GM18858 (cell line): Measurements from ENCODE around the gene SAP30BP.

Experiments used
- ATAC-seq: cut with Tn5 transposase; IDR thresholded peaks from one replicate; pipeline ENCODE4 v1.9.1; 2021; ENCODE audit not compliant: unreplicated experiment

SAP30BP gene

DNA sequence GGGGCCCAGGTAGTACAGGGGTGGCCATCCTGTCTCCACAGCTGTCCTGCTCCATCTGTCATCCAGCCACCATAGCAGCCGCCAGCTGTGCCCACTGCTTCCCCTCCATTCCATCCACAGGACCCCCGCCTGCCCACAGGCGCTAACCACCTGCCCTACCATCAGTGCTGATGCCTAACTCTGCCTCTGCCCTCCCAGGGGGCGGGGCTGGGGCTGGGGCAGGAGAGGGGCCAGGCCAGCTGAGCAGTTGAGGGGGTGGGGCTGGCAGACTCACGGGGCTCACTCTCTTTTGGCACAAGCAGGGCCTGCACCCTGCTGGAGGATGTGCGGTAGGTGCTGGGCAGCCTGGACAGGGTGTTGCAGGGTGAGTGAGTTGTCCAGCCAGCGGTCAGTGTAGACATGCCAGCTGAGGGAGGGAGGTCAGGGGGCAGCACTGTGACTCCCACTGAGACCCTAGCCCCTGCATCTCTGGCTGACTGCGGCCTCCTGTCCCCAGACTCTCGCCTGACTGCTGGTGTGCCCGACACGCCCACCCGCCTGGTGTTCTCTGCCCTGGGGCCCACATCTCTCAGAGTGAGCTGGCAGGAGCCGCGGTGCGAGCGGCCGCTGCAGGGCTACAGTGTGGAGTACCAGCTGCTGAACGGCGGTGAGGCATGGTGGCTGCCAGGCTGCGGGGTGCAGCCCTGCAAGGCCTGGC, 88.2 kb downstream of the SAP30BP start:
- no peak for ATAC-seq

DNA sequence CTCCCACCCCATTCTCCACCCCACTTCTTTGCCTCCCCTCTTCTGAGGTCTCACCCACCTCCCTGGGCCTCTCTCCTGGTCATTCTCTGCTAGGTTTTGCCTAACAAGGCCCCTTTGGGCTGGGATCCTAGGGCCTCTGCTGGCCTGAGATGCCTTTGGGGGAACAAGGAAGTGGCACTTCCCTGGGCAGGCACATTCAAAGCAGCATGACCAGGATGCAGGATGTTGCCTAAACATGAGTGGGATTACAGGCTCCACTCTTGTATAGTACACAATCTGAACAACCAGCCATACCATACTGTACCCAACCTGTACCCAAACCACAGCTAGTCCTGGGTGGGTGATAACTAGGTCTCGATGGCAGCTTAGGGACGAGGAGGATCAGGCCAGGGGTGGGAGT, 88.9 kb downstream of the SAP30BP start:
- no peak for ATAC-seq

DNA sequence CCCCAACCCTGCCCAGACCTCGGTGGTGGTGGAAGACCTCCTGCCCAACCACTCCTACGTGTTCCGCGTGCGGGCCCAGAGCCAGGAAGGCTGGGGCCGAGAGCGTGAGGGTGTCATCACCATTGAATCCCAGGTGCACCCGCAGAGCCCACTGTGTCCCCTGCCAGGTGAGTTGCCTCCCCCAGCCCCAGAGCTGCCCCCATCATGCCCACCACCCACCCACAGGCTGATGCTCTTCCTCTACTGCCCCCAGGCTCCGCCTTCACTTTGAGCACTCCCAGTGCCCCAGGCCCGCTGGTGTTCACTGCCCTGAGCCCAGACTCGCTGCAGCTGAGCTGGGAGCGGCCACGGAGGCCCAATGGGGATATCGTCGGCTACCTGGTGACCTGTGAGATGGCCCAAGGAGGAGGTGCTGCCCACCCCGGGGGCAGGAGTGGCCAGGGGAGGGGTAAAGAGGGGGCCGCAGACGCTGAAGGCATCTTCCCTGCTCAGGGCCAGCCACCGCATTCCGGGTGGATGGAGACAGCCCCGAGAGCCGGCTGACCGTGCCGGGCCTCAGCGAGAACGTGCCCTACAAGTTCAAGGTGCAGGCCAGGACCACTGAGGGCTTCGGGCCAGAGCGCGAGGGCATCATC, 89.4 kb downstream of the SAP30BP start:
- no peak for ATAC-seq

DNA sequence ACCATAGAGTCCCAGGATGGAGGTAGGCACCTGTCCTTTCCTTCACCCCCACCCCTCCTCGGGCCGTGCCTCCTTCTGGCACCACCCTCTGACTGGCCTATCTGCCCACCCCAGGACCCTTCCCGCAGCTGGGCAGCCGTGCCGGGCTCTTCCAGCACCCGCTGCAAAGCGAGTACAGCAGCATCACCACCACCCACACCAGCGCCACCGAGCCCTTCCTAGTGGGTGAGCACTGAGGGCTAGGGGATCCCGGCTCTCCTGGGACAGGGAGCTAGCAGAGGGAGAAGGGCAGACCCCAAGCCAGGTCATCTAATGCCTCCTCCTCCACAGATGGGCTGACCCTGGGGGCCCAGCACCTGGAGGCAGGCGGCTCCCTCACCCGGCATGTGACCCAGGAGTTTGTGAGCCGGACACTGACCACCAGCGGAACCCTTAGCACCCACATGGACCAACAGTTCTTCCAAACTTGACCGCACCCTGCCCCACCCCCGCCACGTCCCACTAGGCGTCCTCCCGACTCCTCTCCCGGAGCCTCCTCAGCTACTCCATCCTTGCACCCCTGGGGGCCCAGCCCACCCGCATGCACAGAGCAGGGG, 90.0 kb downstream of the SAP30BP start:
- ATAC-seq = no peak
